Neuronal stem cell (in vitro differentiated cells): ENCODE results near the gene CASZ1.

Experiments used
- DNase-seq: peaks from one replicate; pipeline ENCODE4 v3.0.0-alpha.2; 2013; ENCODE audit warnings: low spot score
- H2AFZ ChIP-seq: one replicate; pipeline ENCODE4 v1.6.1; 2013; ENCODE audit warnings: mild to moderate bottlenecking, low read length, inconsistent platforms
- H2AK5ac ChIP-seq: 2 replicates; pipeline ENCODE4 v1.6.1; 2013; ENCODE audit warnings: low read depth, mild to moderate bottlenecking, inconsistent platforms, low read length, moderate library complexity, mixed read lengths
- H2BK120ac ChIP-seq: 2 replicates; pipeline ENCODE4 v1.6.1; 2013; ENCODE audit warnings: low read depth, mild to moderate bottlenecking, inconsistent platforms, low read length, moderate library complexity, mixed read lengths
- H2BK12ac ChIP-seq: one replicate; pipeline ENCODE4 v1.6.1; 2013; ENCODE audit warnings: low read length, inconsistent platforms
- H2BK15ac ChIP-seq: 2 replicates; pipeline ENCODE4 v1.6.1; 2013; ENCODE audit warnings: mild to moderate bottlenecking, low read length, inconsistent platforms, mixed read lengths
- H2BK5ac ChIP-seq: one replicate; pipeline ENCODE4 v1.6.1; 2013; ENCODE audit warnings: inconsistent platforms, mild to moderate bottlenecking, low read length, moderate library complexity
- H3K14ac ChIP-seq: one replicate; pipeline ENCODE4 v1.6.1; 2013; ENCODE audit warnings: low read length, inconsistent platforms
- H3K18ac ChIP-seq: 2 replicates; pipeline ENCODE4 v1.6.1; 2013; ENCODE audit warnings: low read length, inconsistent platforms
- H3K23ac ChIP-seq: 2 replicates; pipeline ENCODE4 v1.6.1; 2013; ENCODE audit warnings: low read depth, mild to moderate bottlenecking, mixed read lengths, low read length, inconsistent platforms; ENCODE audit not compliant: poor library complexity
- H3K27ac ChIP-seq: replicated peaks from 3 replicates; pipeline ENCODE4 v1.5.1; 2013; ENCODE audit warnings: low read length, inconsistent platforms
- H3K27me3 ChIP-seq, 3 experiments: 2 replicates each; pipeline ENCODE4 v1.6.1; 2013; ENCODE audit warnings: low read length in 3 of 3, mild to moderate bottlenecking in 2 of 3, inconsistent platforms in 1 of 3, low read depth in 1 of 3, mixed read lengths in 1 of 3, moderate library complexity in 1 of 3; ENCODE audit not compliant: control insufficient read depth in 3 of 3, insufficient read depth in 3 of 3
- H3K36me3 ChIP-seq, 2 donors: replicated peaks in 1 of 2; 2 replicates each; pipeline ENCODE4 v1.6.1; 2013; ENCODE audit warnings: low read length in 2 of 2; ENCODE audit not compliant: control insufficient read depth in 2 of 2, insufficient read depth in 2 of 2
- H3K4ac ChIP-seq: 2 replicates; pipeline ENCODE4 v1.6.1; 2013; ENCODE audit warnings: inconsistent platforms, mild to moderate bottlenecking, low read length, moderate library complexity
- H3K4me1 ChIP-seq, 2 donors: 1 replicate in 1 of 2; 2 replicates in 1 of 2; pipeline ENCODE4 v1.6.1; 2013; ENCODE audit warnings: low read length in 2 of 2, low read depth in 1 of 2; ENCODE audit not compliant: control insufficient read depth in 2 of 2, insufficient read depth in 1 of 2
- H3K4me2 ChIP-seq: one replicate; pipeline ENCODE4 v1.6.1; 2013; ENCODE audit warnings: mild to moderate bottlenecking, low read length, inconsistent platforms; ENCODE audit not compliant: insufficient read depth, poor library complexity, severe bottlenecking
- H3K4me3 ChIP-seq, 2 donors: 2 replicates each; pipeline ENCODE4 v1.5.1; 2013; ENCODE audit warnings: low read length in 2 of 2, mild to moderate bottlenecking in 2 of 2, inconsistent platforms in 1 of 2, moderate library complexity in 1 of 2
- H3K79me1 ChIP-seq: one replicate; pipeline ENCODE4 v1.6.1; 2013; ENCODE audit warnings: low read depth, mild to moderate bottlenecking, inconsistent platforms, low read length, moderate library complexity
- H3K9ac ChIP-seq: one replicate; pipeline ENCODE4 v1.6.1; 2013; ENCODE audit warnings: mild to moderate bottlenecking, low read depth, low read length, inconsistent platforms; ENCODE audit not compliant: poor library complexity
- H3K9me3 ChIP-seq, 2 donors: replicated peaks in 1 of 2; 2 replicates each; pipeline versions ENCODE3 to v1.6.1; 2013; ENCODE audit warnings: low read length in 2 of 2, mild to moderate bottlenecking in 2 of 2, inconsistent platforms in 1 of 2, low read depth in 1 of 2, mixed read lengths in 1 of 2, moderate library complexity in 1 of 2; ENCODE audit not compliant: control insufficient read depth in 2 of 2, insufficient read depth in 1 of 2
- H4K8ac ChIP-seq: one replicate; pipeline ENCODE4 v1.6.1; 2013; ENCODE audit warnings: low read depth, mild to moderate bottlenecking, inconsistent platforms, low read length, moderate library complexity
- H4K91ac ChIP-seq: one replicate; pipeline ENCODE4 v1.6.1; 2013; ENCODE audit warnings: low read length, low read depth, mild to moderate bottlenecking, inconsistent platforms; ENCODE audit not compliant: poor library complexity
- WGBS, 2 donors: extraction: QIAGEN DNeasy Blood & Tissue Kit; methylation state at CpG; one replicate each; pipeline ENCODE4 v1.1.7; 2013; ENCODE audit warnings: missing lambda C conversion rate in 2 of 2, mixed read lengths in 1 of 2; ENCODE audit not compliant: insufficient read length in 2 of 2, insufficient replicate concordance in 1 of 2; ENCODE audit errors: extremely low coverage in 2 of 2; 5-methylcytosine and 5-hydroxymethylcytosine counted together

Gene CASZ1

DNA sequence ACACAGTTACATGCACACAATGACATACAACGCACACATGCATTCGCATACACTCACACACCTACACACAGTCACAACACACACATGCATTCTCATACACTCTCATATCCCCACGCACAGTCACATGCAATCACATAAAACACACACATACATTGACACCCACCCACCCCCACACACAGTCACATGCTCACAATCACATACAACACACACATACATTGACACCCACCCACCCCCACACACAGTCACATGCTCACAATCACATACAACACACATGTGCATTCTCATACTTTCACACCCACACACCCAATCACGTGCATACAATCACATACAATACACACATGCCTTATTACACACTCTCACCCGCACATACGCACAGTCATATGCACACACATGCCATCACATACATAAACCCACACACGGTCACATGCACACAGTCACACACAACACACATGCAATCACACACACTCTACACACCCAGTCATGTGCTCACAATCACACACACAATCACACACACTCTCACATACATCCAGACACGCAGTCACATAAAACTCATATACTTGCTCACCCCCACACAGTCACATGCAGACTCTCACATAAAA lies 134.3 kb downstream of the CASZ1 start:
- Histone ChIP-seq H2AFZ (no peak overlapping the region), H3K9ac (peak overlapping the region; percentile 75), H3K4me3 (peak overlapping the region in 1 of 2 donors; percentile 23), H2AK5ac (no peak overlapping the region), H4K91ac (no peak overlapping the region), H3K4me2 (no peak overlapping the region), H3K18ac (no peak overlapping the region), H2BK15ac (no peak overlapping the region), H3K27ac (no peak overlapping the region), H3K4ac (no peak overlapping the region), H3K36me3 (peaks cover 0 to 6% of the 10 kb centered on the region in 2 donors), H3K23ac (no peak overlapping the region), H2BK120ac (no peak overlapping the region), H3K9me3 (peaks cover 0 to 2% of the 10 kb centered on the region in 2 donors), H4K8ac (no peak overlapping the region), H2BK5ac (no peak overlapping the region), H3K14ac (no peak overlapping the region), H2BK12ac (no peak overlapping the region), H3K79me1 (no peaks in the 10 kb centered on the region), H3K27me3 (no peaks in the 10 kb centered on the region), H3K4me1 (peaks cover 23 to 35% of the 10 kb centered on the region in 2 donors)
- WGBS, 2 donors, result 100% methylated on average over 2 to 6 of the region's 8 CpGs
- no peak for DNase-seq

DNA sequence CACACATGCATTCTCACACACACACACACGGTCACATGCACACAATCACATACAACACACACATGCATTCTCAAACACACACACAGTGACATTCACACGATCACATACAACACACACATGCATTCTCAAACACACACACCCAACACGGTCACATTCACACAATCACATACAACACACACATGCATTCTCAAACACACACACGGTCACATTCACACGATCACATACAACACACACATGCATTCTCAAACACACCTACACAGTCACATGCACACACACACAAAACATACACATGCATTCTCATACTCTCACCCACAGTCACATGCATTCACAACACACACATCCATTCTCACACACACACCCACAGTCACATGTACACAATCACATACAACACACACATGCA lies 135.0 kb downstream of the CASZ1 start:
- H2BK12ac ChIP-seq, result no peak overlapping the region
- H2AK5ac ChIP-seq, result no peak overlapping the region
- no peak overlapping the region for H2AFZ ChIP-seq
- H3K27ac ChIP-seq, result no peak overlapping the region
- no peak overlapping the region for H4K8ac ChIP-seq
- no peaks in the 10 kb centered on the region for H3K27me3 ChIP-seq
- no peaks in the 10 kb centered on the region for H3K79me1 ChIP-seq
- H3K4ac ChIP-seq, result no peak overlapping the region
- no peak overlapping the region for H3K4me2 ChIP-seq
- DNase-seq, result no peak
- no peak overlapping the region for H2BK15ac ChIP-seq
- 100% methylated on average over 3 of the region's 5 CpGs; no CpG with 5 or more reads in 1 of the 2 donors for WGBS, 2 donors
- no peak overlapping the region for H3K9ac ChIP-seq
- H3K4me3 ChIP-seq, result no peak overlapping the region
- no peak overlapping the region for H2BK120ac ChIP-seq
- H3K36me3 ChIP-seq, result peaks cover 0 to 6% of the 10 kb centered on the region in 2 donors
- H3K9me3 ChIP-seq, result peaks cover 0 to 2% of the 10 kb centered on the region in 2 donors
- H3K23ac ChIP-seq, result peak overlapping the region; percentile 90
- no peak overlapping the region for H3K18ac ChIP-seq
- peaks cover 20 to 31% of the 10 kb centered on the region in 2 donors for H3K4me1 ChIP-seq
- H4K91ac ChIP-seq, result no peak overlapping the region
- no peak overlapping the region for H3K14ac ChIP-seq
- H2BK5ac ChIP-seq, result no peak overlapping the region

DNA sequence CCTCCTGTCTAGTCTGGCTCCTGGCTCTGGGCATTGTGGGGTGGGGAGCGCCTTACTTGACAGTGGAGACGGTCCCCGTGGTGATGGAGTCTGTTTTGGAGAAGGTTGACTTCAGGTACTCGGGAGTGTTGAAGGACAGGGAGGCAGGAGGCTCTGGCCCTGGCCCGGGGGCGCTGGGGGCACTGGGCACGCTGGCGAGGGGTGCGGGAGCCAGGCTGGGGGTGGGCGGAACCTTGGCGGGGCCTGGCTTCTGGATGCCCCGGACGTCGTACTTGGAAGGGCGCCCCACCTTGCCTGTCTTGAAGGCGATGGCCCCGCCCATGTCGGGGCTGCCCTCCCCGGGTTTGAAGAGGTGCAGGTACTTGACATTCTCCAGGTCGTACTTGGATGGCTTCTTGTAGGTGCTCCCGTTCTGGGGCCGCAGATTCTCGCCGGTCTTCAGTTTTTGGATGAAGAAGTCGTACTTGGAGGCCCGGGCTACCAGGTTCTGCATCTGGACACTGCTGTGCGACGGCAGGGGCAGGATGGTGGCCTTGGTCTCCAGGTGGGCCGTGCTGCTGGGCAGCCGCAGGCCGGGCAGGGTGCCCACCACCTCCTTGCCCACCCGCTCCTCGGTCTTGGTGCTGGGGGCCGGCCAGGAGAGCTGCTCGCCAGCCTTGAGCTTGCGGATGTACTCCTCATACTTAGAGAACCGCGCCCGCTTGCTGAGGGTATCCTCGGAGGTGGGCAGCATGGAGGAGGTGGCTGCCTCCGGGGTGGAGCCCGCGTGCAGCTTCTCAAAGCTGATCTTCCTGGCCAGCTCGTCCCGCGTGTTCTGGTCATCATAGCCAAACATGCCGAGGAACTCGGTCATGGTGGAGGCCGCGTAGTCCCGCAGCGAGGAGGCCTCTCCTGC lies 136.6 kb downstream of the CASZ1 start:
- H3K79me1 ChIP-seq, result no peaks in the 10 kb centered on the region
- H3K23ac ChIP-seq, result peak overlapping the region; percentile 14

DNA sequence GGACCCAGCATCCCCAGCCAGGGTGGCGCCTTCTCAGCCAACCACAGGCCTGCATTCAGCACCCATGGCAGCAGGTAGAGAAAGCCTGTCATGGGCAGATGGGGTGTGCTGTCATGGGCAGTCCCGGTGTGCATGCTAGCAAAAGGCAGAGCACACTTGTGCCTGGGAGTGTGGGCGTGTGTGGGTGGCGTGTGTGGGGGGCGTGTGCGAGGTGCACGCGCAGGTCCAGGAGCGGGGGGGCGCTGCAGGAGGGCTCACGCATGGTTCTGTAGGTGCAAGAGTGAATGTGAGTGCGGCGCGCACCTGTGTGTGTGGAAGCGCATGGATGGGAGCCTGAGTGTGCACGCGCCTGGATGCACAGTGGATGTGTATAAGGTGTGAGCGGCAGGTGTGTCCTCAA lies 137.2 kb downstream of the CASZ1 start:
- Histone ChIP-seq H3K27me3 (no peaks in the 10 kb centered on the region), H2AK5ac (no peak overlapping the region), H4K91ac (no peak overlapping the region), H3K36me3 (peaks cover 0 to 6% of the 10 kb centered on the region in 2 donors), H3K18ac (no peak overlapping the region), H3K14ac (no peak overlapping the region), H3K4me1 (peaks cover 13 to 18% of the 10 kb centered on the region in 2 donors), H3K79me1 (no peaks in the 10 kb centered on the region), H2BK5ac (no peak overlapping the region), H3K27ac (no peak overlapping the region), H2BK12ac (no peak overlapping the region), H2AFZ (no peak overlapping the region), H3K4ac (no peak overlapping the region), H3K9me3 (peaks cover 0 to 2% of the 10 kb centered on the region in 2 donors), H2BK120ac (peak overlapping the region; percentile 54), H3K4me3 (no peak overlapping the region), H3K9ac (peak overlapping the region; percentile 50), H4K8ac (no peak overlapping the region), H3K4me2 (no peak overlapping the region), H2BK15ac (peak overlapping the region; percentile 13), H3K23ac (peak overlapping the region; percentile 82)
- WGBS, 2 donors, result no CpG with 5 or more reads among the region's 18 CpGs
- no peak for DNase-seq

More for the DNA sequence above, 136.6 kb downstream of the CASZ1 start:
- Histone ChIP-seq H2BK5ac (peak overlapping the region; percentile 31), H3K4me3 (no peak overlapping the region), H2AFZ (no peak overlapping the region), H4K8ac (no peak overlapping the region), H2BK120ac (no peak overlapping the region), H2AK5ac (peak overlapping the region; percentile 38), H3K9ac (peak overlapping the region; percentile 50), H3K18ac (peak overlapping the region; percentile 9), H4K91ac (no peak overlapping the region), H3K27me3 (no peaks in the 10 kb centered on the region), H3K36me3 (peaks cover 0 to 6% of the 10 kb centered on the region in 2 donors), H3K14ac (no peak overlapping the region), H3K4me1 (peaks cover 19 to 23% of the 10 kb centered on the region in 2 donors), H3K27ac (no peak overlapping the region), H2BK15ac (peak overlapping the region; percentile 13), H3K4ac (no peak overlapping the region), H2BK12ac (no peak overlapping the region), H3K9me3 (peaks cover 0 to 2% of the 10 kb centered on the region in 2 donors), H3K4me2 (no peak overlapping the region)
- WGBS, 2 donors, result no CpG with 5 or more reads among the region's 52 CpGs
- DNase-seq, result no peak
